ENCODE data around the gene FAM50A. TPM values are rescaled to one million over a fixed set of nuclear protein-coding genes. Genes with fewer than 3 reads are reported as not detected.

FAM50A gene
- polyA plus RNA-seq, 1 donor from 2014 or later: 68.3 TPM

GRCh38 chrX:154403858-154404257 is 40.1 kb upstream of the FAM50A start:
- TF ChIP-seq POLR2AphosphoS5 (IDR thresholded peaks at IDR 0.05) (no peak), SMC3 (conservative IDR thresholded peaks at IDR 0.05; ENCODE audit: poor library complexity) (no peak), MXI1 (conservative IDR thresholded peaks at IDR 0.05; ENCODE audit: poor library complexity, severe bottlenecking) (no peak), EP300 (conservative IDR thresholded peaks at IDR 0.05; ENCODE audit: poor library complexity, severe bottlenecking) (no peak), EZH2 (IDR thresholded peaks at IDR 0.05; ENCODE audit: borderline replicate concordance, insufficient read depth, low read length, poor library complexity, severe bottlenecking) (no peak), REST (IDR thresholded peaks at IDR 0.05; ENCODE audit: borderline replicate concordance) (no peak), RAD21 (conservative IDR thresholded peaks at IDR 0.05) (no peak), CTCF (IDR thresholded peaks at IDR 0.05; ENCODE audit: poor library complexity, severe bottlenecking) (no peak), TAF1 (IDR thresholded peaks at IDR 0.05; ENCODE audit: low read depth) (no peak)
- H3K9me2 ChIP-seq (ENCODE audit: insufficient read depth, low read length): no peaks in the 10 kb centered on the region
- H3F3A ChIP-seq (ENCODE audit: insufficient read depth, low read length, poor library complexity, severe bottlenecking): no peaks in the 10 kb centered on the region
- no peak overlapping the region for H2AFZ ChIP-seq (ENCODE audit: low read depth, low read length)
- no peaks in the 10 kb centered on the region for H3K27me3 ChIP-seq (ENCODE audit: insufficient read depth, low read depth, low read length)
- H4K20me1 ChIP-seq (ENCODE audit: insufficient read depth): peaks cover 4% of the 10 kb centered on the region
- no peak overlapping the region for H3K4me2 ChIP-seq (ENCODE audit: low read length)
- H3K36me3 ChIP-seq (ENCODE audit: insufficient read depth, low read length): no peaks in the 10 kb centered on the region
- H3K9ac ChIP-seq (ENCODE audit: low read length): no peak overlapping the region
- H3K79me2 ChIP-seq (replicated peaks; ENCODE audit: insufficient read depth, low read length): peaks cover 4% of the 10 kb centered on the region
- no peak overlapping the region for H3K4me3 ChIP-seq (ENCODE audit: low read length)
- no peaks in the 10 kb centered on the region for H3K9me3 ChIP-seq (ENCODE audit: low read length)
- H3K27ac ChIP-seq (ENCODE audit: low read length): no peak overlapping the region

GRCh38 chrX:154404625-154405192 is 39.2 kb upstream of the FAM50A start:
- Histone ChIP-seq H3K9ac (ENCODE audit: low read length) (no peak overlapping the region), H3K27ac (ENCODE audit: low read length) (no peak overlapping the region), H3K4me2 (ENCODE audit: low read length) (no peak overlapping the region), H3K27me3 (ENCODE audit: insufficient read depth, low read depth, low read length) (no peaks in the 10 kb centered on the region), H3K9me3 (ENCODE audit: low read length) (no peaks in the 10 kb centered on the region), H4K20me1 (ENCODE audit: insufficient read depth) (no peaks in the 10 kb centered on the region), H3F3A (ENCODE audit: insufficient read depth, low read length, poor library complexity, severe bottlenecking) (no peaks in the 10 kb centered on the region), H3K79me2 (replicated peaks; ENCODE audit: insufficient read depth, low read length) (no peaks in the 10 kb centered on the region), H3K4me3 (ENCODE audit: low read length) (no peak overlapping the region), H3K9me2 (ENCODE audit: insufficient read depth, low read length) (no peaks in the 10 kb centered on the region), H3K36me3 (ENCODE audit: insufficient read depth, low read length) (no peaks in the 10 kb centered on the region), H2AFZ (ENCODE audit: low read depth, low read length) (no peak overlapping the region)
- TF ChIP-seq POLR2AphosphoS5 (IDR thresholded peaks at IDR 0.05) (no peak), REST (IDR thresholded peaks at IDR 0.05; ENCODE audit: borderline replicate concordance) (no peak), EZH2 (IDR thresholded peaks at IDR 0.05; ENCODE audit: borderline replicate concordance, insufficient read depth, low read length, poor library complexity, severe bottlenecking) (no peak), EP300 (conservative IDR thresholded peaks at IDR 0.05; ENCODE audit: poor library complexity, severe bottlenecking) (no peak), CTCF (IDR thresholded peaks at IDR 0.05; ENCODE audit: poor library complexity, severe bottlenecking) (no peak), SMC3 (conservative IDR thresholded peaks at IDR 0.05; ENCODE audit: poor library complexity) (no peak), TAF1 (IDR thresholded peaks at IDR 0.05; ENCODE audit: low read depth) (no peak), MXI1 (conservative IDR thresholded peaks at IDR 0.05; ENCODE audit: poor library complexity, severe bottlenecking) (no peak), RAD21 (conservative IDR thresholded peaks at IDR 0.05) (no peak)
